Neural cell (in vitro differentiated cells): ENCODE measurements around the gene PSMA2. TPM values are rescaled to one million over a fixed set of nuclear protein-coding genes. Genes with fewer than 3 reads are reported as not detected.

Experiments
- H2AFZ ChIP-seq: fragments of 200-600, 300-800 bp; sonication (generic), shearing (Covaris generic); 2 replicates; pipeline ENCODE4 v1.6.0; 2014; ENCODE audit warnings: low read depth, mild to moderate bottlenecking, antibody characterized with exemption, low read length, moderate library complexity
- H3F3A ChIP-seq: fragments of 200-600 bp; shearing (Covaris generic); 2 replicates; pipeline ENCODE4 v1.6.1; 2016; ENCODE audit warnings: mild to moderate bottlenecking, moderate library complexity, mixed read lengths, antibody characterized with exemption, low read length; ENCODE audit not compliant: insufficient read depth, poor library complexity, severe bottlenecking
- H3K27ac ChIP-seq: fragments of 200-600, 300-800 bp; sonication (generic), shearing (Covaris generic); 2 replicates; pipeline ENCODE4 v1.5.1; 2014; ENCODE audit warnings: mild to moderate bottlenecking, low read length, moderate library complexity
- H3K27me3 ChIP-seq: fragments of 300-800, 200-600 bp; sonication (generic), shearing (Covaris generic); 2 replicates; pipeline ENCODE4 v1.6.0; 2014; ENCODE audit warnings: mild to moderate bottlenecking, low read depth, low read length, moderate library complexity; ENCODE audit not compliant: insufficient read depth
- H3K36me3 ChIP-seq: fragments of 300-800, 200-600 bp; sonication (generic), shearing (Covaris generic); 2 replicates; pipeline ENCODE4 v1.5.1; 2014; ENCODE audit warnings: mild to moderate bottlenecking, antibody characterized with exemption, low read length, moderate library complexity; ENCODE audit not compliant: insufficient read depth
- H3K4me2 ChIP-seq: fragments of 300-800, 200-600 bp; sonication (generic), shearing (Covaris generic); 2 replicates; pipeline ENCODE4 v1.6.0; 2014; ENCODE audit warnings: mild to moderate bottlenecking, low read length
- H3K4me3 ChIP-seq: fragments of 300-800, 200-600 bp; sonication (generic), shearing (Covaris generic); 2 replicates; pipeline ENCODE4 v1.5.1; 2014; ENCODE audit warnings: mild to moderate bottlenecking, low read length, moderate library complexity
- H3K79me2 ChIP-seq: fragments of 200-600 bp; shearing (Covaris generic); replicated peaks from 2 replicates; pipeline ENCODE4 v1.6.0; 2014; ENCODE audit warnings: mild to moderate bottlenecking, low read length, moderate library complexity; ENCODE audit not compliant: insufficient read depth
- H3K9ac ChIP-seq: fragments of 300-800, 200-600 bp; sonication (generic), shearing (Covaris generic); 2 replicates; pipeline ENCODE4 v1.6.1; 2016; ENCODE audit warnings: mild to moderate bottlenecking, low read length, mixed read lengths
- H3K9me2 ChIP-seq: fragments of 200-600 bp; shearing (Covaris generic); 2 replicates; pipeline ENCODE4 v1.6.1; 2016; ENCODE audit warnings: mild to moderate bottlenecking, low read length, mixed read lengths; ENCODE audit not compliant: insufficient read depth
- H3K9me3 ChIP-seq: fragments of 200-600, 300-800 bp; sonication (generic), shearing (Covaris generic); 2 replicates; pipeline ENCODE4 v1.6.1; 2016; ENCODE audit warnings: mild to moderate bottlenecking, mixed run types, low read length, moderate library complexity, mixed read lengths
- H4K20me1 ChIP-seq: fragments of 200-600 bp; shearing (Covaris generic); 2 replicates; pipeline ENCODE4 v1.6.1; 2016; ENCODE audit warnings: mild to moderate bottlenecking, mixed run types; ENCODE audit not compliant: insufficient read depth
- CTCF ChIP-seq: fragments of 450-650 bp; IDR thresholded peaks from 2 replicates; pipeline ENCODE4 v1.5.1; 2014; ENCODE audit warnings: antibody characterized with exemption, mild to moderate bottlenecking, moderate library complexity; ENCODE audit not compliant: poor library complexity, severe bottlenecking
- EP300 ChIP-seq: fragments of 450-650 bp; conservative IDR thresholded peaks from 2 replicates; pipeline ENCODE4 v1.6.1; 2014; ENCODE audit warnings: antibody characterized with exemption, mild to moderate bottlenecking, moderate library complexity; ENCODE audit not compliant: poor library complexity, severe bottlenecking
- EZH2 ChIP-seq: fragments of 200-600, 300-800 bp; shearing (Covaris generic), sonication (generic); IDR thresholded peaks from 2 replicates; pipeline ENCODE4 v1.6.1; 2014; ENCODE audit warnings: antibody characterized with exemption, low read length, borderline replicate concordance, mild to moderate bottlenecking; ENCODE audit not compliant: insufficient read depth, poor library complexity, severe bottlenecking
- MXI1 ChIP-seq: fragments of 450-650 bp; conservative IDR thresholded peaks from 2 replicates; pipeline ENCODE4 v1.6.1; 2014; ENCODE audit warnings: antibody characterized with exemption, mild to moderate bottlenecking; ENCODE audit not compliant: poor library complexity, severe bottlenecking
- POLR2AphosphoS5 ChIP-seq: IDR thresholded peaks from 2 replicates; pipeline ENCODE4 v1.6.1; 2012
- RAD21 ChIP-seq: fragments of 450-650 bp; conservative IDR thresholded peaks from 2 replicates; pipeline ENCODE4 v1.6.1; 2014; ENCODE audit warnings: antibody characterized with exemption, mild to moderate bottlenecking, moderate library complexity
- REST ChIP-seq: IDR thresholded peaks from 2 replicates; pipeline ENCODE4 v1.6.1; 2012; ENCODE audit warnings: borderline replicate concordance
- SMC3 ChIP-seq: fragments of 450-650 bp; conservative IDR thresholded peaks from 2 replicates; pipeline ENCODE4 v1.6.1; 2014; ENCODE audit warnings: antibody characterized with exemption, mild to moderate bottlenecking, moderate library complexity; ENCODE audit not compliant: poor library complexity
- TAF1 ChIP-seq: IDR thresholded peaks from 2 replicates; pipeline ENCODE4 v1.6.1; 2012; ENCODE audit warnings: low read depth
- polyA plus RNA-seq: library from polyadenylated mRNA; depleted of rRNA; stranded (reverse); fragments of >200 nt; gene quantifications from 2 replicates; pipeline ENCODE4 v1.2.3, GENCODE V29; 2014

The PSMA2 gene
- polyA plus RNA-seq, 1 donor from 2014 or later, result 225 TPM

- Histone ChIP-seq H2AFZ (no peak overlapping the region), H3K4me2 (no peak overlapping the region), H3K9me3 (no peaks in the 10 kb centered on the region), H4K20me1 (no peaks in the 10 kb centered on the region), H3K27ac (no peak overlapping the region), H3K9me2 (no peaks in the 10 kb centered on the region), H3K27me3 (no peaks in the 10 kb centered on the region), H3K79me2 (no peaks in the 10 kb centered on the region), H3F3A (no peaks in the 10 kb centered on the region), H3K9ac (no peak overlapping the region), H3K36me3 (no peaks in the 10 kb centered on the region), H3K4me3 (no peak overlapping the region)
- no peak for TF ChIP-seq POLR2AphosphoS5
- TF ChIP-seq CTCF, result no peak
- TF ChIP-seq REST, result no peak
- no peak for TF ChIP-seq SMC3
- no peak for TF ChIP-seq RAD21
- no peak for TF ChIP-seq EZH2
- no peak for TF ChIP-seq TAF1
- no peak for TF ChIP-seq MXI1
- TF ChIP-seq EP300, result no peak
Observed at GRCh38 chr7:42978496-42978895, 46.5 kb upstream of the PSMA2 start.

GRCh38 chr7:42976371-42976770 is 44.4 kb upstream of the PSMA2 start:
- Histone ChIP-seq H2AFZ (no peak overlapping the region), H3K27me3 (no peaks in the 10 kb centered on the region), H4K20me1 (no peaks in the 10 kb centered on the region), H3K36me3 (no peaks in the 10 kb centered on the region), H3K27ac (no peak overlapping the region), H3K4me2 (no peak overlapping the region), H3K9me2 (no peaks in the 10 kb centered on the region), H3K79me2 (no peaks in the 10 kb centered on the region), H3K9me3 (no peaks in the 10 kb centered on the region), H3F3A (no peaks in the 10 kb centered on the region), H3K4me3 (no peak overlapping the region), H3K9ac (no peak overlapping the region)
- TF ChIP-seq EP300 (no peak), MXI1 (no peak), TAF1 (no peak), POLR2AphosphoS5 (no peak), SMC3 (no peak)
